IPS DF 4.7 (cell line): Measurements from ENCODE around the gene FRMPD3.
"Not testable (repeated sequence)": the region's sequence is repeated elsewhere in the genome, so short reads cannot be mapped to it uniquely, and the experiment has no call there.

Experiments
- DNase-seq: peaks from one replicate; pipeline ENCODE4 v3.0.0-alpha.2; 2013; ENCODE audit warnings: low spot score; ENCODE audit errors: extremely low read depth

Gene FRMPD3

GRCh38 chrX:107448998-107449835 is at the start of gene FRMPD3:
Gene FRMPD3, plus strand, starts transcription at chrX:107449652. Its CDS starts 76,937 bp downstream, at chrX:107526589.
- DNase-seq = no peak

GRCh38 chrX:107420571-107420970 is 28.9 kb upstream of the FRMPD3 start:
- no peak for DNase-seq

- DNase-seq = no peak
These were observed 28.1 kb upstream of the FRMPD3 start for GRCh38 chrX:107421337-107421861.

- no peak for DNase-seq
These were observed 20.4 kb upstream of the FRMPD3 start for GRCh38 chrX:107429090-107429489.

- no peak for DNase-seq
These were observed 9.3 kb upstream of the FRMPD3 start for GRCh38 chrX:107440187-107440586.

- DNase-seq = no peak
These were observed 8.8 kb upstream of the FRMPD3 start for GRCh38 chrX:107440692-107441091.

- DNase-seq = no peak
These were observed 6.4 kb upstream of the FRMPD3 start for GRCh38 chrX:107442914-107443527.

- DNase-seq = no peak
These were observed 4.3 kb upstream of the FRMPD3 start for GRCh38 chrX:107445146-107445545.

- no peak for DNase-seq
These were observed 3.8 kb upstream of the FRMPD3 start for GRCh38 chrX:107445631-107446030.

GRCh38 chrX:107447642-107448041 is 1.8 kb upstream of the FRMPD3 start:
- DNase-seq = no peak

GRCh38 chrX:107448625-107448997 is 841 bp upstream of the FRMPD3 start:
- DNase-seq = no peak

GRCh38 chrX:107450823-107451509 is 1.5 kb downstream of the FRMPD3 start:
- no peak for DNase-seq

GRCh38 chrX:107451731-107452130 is 2.3 kb downstream of the FRMPD3 start:
- no peak for DNase-seq

- no peak for DNase-seq
These were observed 3.1 kb downstream of the FRMPD3 start for GRCh38 chrX:107452581-107452980.

GRCh38 chrX:107454302-107454701 is 4.8 kb downstream of the FRMPD3 start:
- no peak for DNase-seq

- no peak for DNase-seq
These were observed 7.8 kb downstream of the FRMPD3 start for GRCh38 chrX:107457289-107457688.

GRCh38 chrX:107465932-107466620 is 16.6 kb downstream of the FRMPD3 start:
- DNase-seq = no peak

GRCh38 chrX:107467271-107467670 is 17.8 kb downstream of the FRMPD3 start:
- DNase-seq = no peak

- DNase-seq = no peak
These were observed 20.7 kb downstream of the FRMPD3 start for GRCh38 chrX:107470198-107470597.

GRCh38 chrX:107470971-107471370 is 21.5 kb downstream of the FRMPD3 start:
- DNase-seq = no peak

- DNase-seq = not testable (repeated sequence)
These were observed 22.0 kb downstream of the FRMPD3 start for GRCh38 chrX:107471420-107471819.
